ENCODE results near the gene TSGA10.
"Not testable (repeated sequence)": the region's sequence is repeated elsewhere in the genome, so short reads cannot be mapped to it uniquely, and the experiment has no call there.

Gene TSGA10

GRCh38 chr2:99200076-99200800 is 45.5 kb upstream of the TSGA10 start:
- Histone ChIP-seq H3K27ac (ENCODE audit: extremely low read depth, low read depth, low read length) (no peak overlapping the region), H3K9me3 (ENCODE audit: control insufficient read depth, insufficient read depth, low read depth, low read length) (no peaks in the 10 kb centered on the region), H3K36me3 (ENCODE audit: control insufficient read depth in 2 of 2, insufficient read depth in 1 of 2, low read length in 2 of 2) (peaks cover 19 to 50% of the 10 kb centered on the region in 2 experiments; a peak in 2 of 3 replicates), H3K4me1 (ENCODE audit: control insufficient read depth, insufficient read depth, low read length) (no peaks in the 10 kb centered on the region), H3K4me3 (ENCODE audit: low read depth, low read length) (no peak overlapping the region)
- CTCF ChIA-PET: no interaction called here
- POLR2A ChIA-PET: no interaction called here
- TF ChIP-seq RBAK (tag by site-specific recombination; IDR thresholded peaks at IDR 0.05) (no peak), ZNF596 (tag by site-specific recombination; IDR thresholded peaks at IDR 0.05) (no peak), ZNF121 (tag by site-specific recombination; IDR thresholded peaks at IDR 0.05) (peak; percentile 55; the same call in 1 of the 2 replicates)

DNA sequence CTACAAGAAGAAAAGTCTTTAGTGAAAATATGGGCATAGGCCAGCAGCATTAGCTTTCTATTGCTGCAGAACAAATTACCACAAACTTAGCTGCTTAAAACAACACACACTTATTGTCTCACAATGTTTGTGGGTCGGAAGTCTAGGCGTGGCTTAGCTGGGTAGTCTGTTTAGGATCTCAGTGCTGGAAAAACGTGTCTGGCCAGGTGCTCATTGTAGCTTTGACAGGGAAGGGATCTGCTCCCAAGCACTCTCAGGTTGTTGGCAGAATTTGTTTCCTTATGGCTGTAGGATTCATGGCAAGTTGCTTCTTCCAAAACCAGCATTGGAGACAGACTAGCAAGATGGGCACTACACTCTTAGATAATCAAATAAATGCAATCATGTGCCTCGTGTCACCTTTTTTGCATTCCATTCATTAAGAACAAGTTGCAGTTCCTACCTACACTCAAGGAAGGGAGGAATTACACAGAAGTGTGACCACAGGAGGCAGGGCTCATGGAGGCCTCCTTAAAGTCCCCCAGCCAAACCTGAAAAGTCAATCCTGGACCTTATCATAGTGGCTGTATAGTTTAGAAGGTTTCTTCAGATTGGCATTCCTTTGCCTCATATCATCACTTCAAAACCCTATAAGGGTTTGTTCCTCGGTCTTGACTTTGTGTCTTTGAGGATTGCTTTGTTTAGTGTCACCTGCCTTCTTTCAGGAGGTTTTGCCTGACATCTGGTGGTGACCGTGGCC is 43.5 kb upstream of the TSGA10 start:
- TF ChIP-seq ZNF426 (tag by site-specific recombination; IDR thresholded peaks at IDR 0.05): no peak
- no peak for TF ChIP-seq ZIC2 (tag by site-specific recombination; IDR thresholded peaks at IDR 0.05)
- no peak for TF ChIP-seq ZNF433 (tag by site-specific recombination; IDR thresholded peaks at IDR 0.05; ENCODE audit: low read depth)
- TF ChIP-seq HOXD13 (CRISPR knock-in tag; IDR thresholded peaks at IDR 0.05; ENCODE audit: borderline replicate concordance): no peak
- TF ChIP-seq HOXA7 (CRISPR knock-in tag; IDR thresholded peaks at IDR 0.05; ENCODE audit: borderline replicate concordance): no peak
- TF ChIP-seq ZNF121 (tag by site-specific recombination; IDR thresholded peaks at IDR 0.05): no peak
- no peak for TF ChIP-seq ZNF324 (tag by site-specific recombination; IDR thresholded peaks at IDR 0.05)
- TF ChIP-seq ZNF747 (tag by site-specific recombination; IDR thresholded peaks at IDR 0.05): no peak
- TF ChIP-seq ZNF623 (tag by site-specific recombination; IDR thresholded peaks at IDR 0.05): no peak
- TF ChIP-seq ZNF560 (tag by site-specific recombination; IDR thresholded peaks at IDR 0.05; ENCODE audit: borderline replicate concordance): no peak
- no peak for TF ChIP-seq ZNF521 (tag by site-specific recombination; IDR thresholded peaks at IDR 0.05)
- no peak for TF ChIP-seq ZSCAN23 (tag by site-specific recombination; IDR thresholded peaks at IDR 0.05)
- TF ChIP-seq ZNF398 (tag by site-specific recombination; IDR thresholded peaks at IDR 0.05): no peak
- no peak for TF ChIP-seq KLF8 (tag by site-specific recombination; IDR thresholded peaks at IDR 0.05)
- TF ChIP-seq ZNF707 (tag by site-specific recombination; IDR thresholded peaks at IDR 0.05): no peak
- TF ChIP-seq ZNF585B (tag by site-specific recombination; IDR thresholded peaks at IDR 0.05): no peak
- no peak for TF ChIP-seq ZNF169 (tag by site-specific recombination; IDR thresholded peaks at IDR 0.05)
- no peak for TF ChIP-seq ZNF544 (tag by site-specific recombination; IDR thresholded peaks at IDR 0.05)
- Histone ChIP-seq H3K36me3 (ENCODE audit: control insufficient read depth in 2 of 2, insufficient read depth in 1 of 2, low read length in 2 of 2) (peaks cover 19 to 67% of the 10 kb centered on the region in 2 experiments), H3K27ac (ENCODE audit: extremely low read depth, low read depth, low read length) (no peak overlapping the region), H3K4me3 (ENCODE audit: low read depth, low read length) (no peak overlapping the region), H3K4me1 (ENCODE audit: control insufficient read depth, insufficient read depth, low read length) (no peaks in the 10 kb centered on the region), H3K9me3 (ENCODE audit: control insufficient read depth, insufficient read depth, low read depth, low read length) (no peaks in the 10 kb centered on the region)
- CTCF ChIA-PET: interaction anchor here (1.1 kb wide), 1 partner anchor 139 kb away, joined by 4 read pairs; no protein-coding TSS in a partner anchor
- POLR2A ChIA-PET: interaction anchor here (1.7 kb wide), 1 partner anchor 57 kb away, joined by 3 read pairs; the partner anchor contains the start of gene C2orf15

DNA sequence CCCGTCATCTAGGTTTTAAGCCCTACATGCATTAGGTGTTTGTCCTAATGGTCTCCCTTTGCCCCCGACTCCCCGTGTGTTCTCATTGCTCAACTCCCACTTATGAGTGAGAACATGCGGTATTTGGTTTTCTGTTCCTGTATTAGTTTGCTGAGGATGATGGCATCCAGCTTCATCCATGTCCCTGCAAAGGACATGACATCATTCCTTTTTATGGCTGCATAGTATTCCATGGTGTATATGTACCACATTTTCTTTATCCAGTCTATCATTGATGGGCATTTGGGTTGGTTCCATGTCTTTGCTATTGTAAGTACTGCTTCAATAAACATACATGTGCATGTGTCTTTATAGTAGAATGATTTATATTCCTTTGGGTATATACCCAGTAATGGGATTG is 37.6 kb upstream of the TSGA10 start:
- CTCF ChIA-PET: interaction anchor here (0.7 kb wide), 1 partner anchor 12 kb away, joined by 3 read pairs; no protein-coding TSS in a partner anchor

More for the DNA sequence above, 37.6 kb upstream of the TSGA10 start:
- H3K27ac ChIP-seq (ENCODE audit: extremely low read depth, low read depth, low read length); H3K4me1 ChIP-seq (ENCODE audit: control insufficient read depth, insufficient read depth, low read length); POLR2A ChIA-PET; H3K9me3 ChIP-seq (ENCODE audit: control insufficient read depth, insufficient read depth, low read depth, low read length); H3K4me3 ChIP-seq (ENCODE audit: low read depth, low read length): not testable (repeated sequence)
- peak; percentile 89 for TF ChIP-seq ZNF146 (tag by site-specific recombination; IDR thresholded peaks at IDR 0.05)
- peaks cover 46 to 77% of the 10 kb centered on the region in 2 experiments for H3K36me3 ChIP-seq (ENCODE audit: control insufficient read depth in 2 of 2, insufficient read depth in 1 of 2, low read length in 2 of 2)
